GM12878 (cell line): ENCODE measurements around the gene CLEC18A. TPM values are rescaled to one million over a fixed set of nuclear protein-coding genes. Genes with fewer than 3 reads are reported as not detected.
"Not testable (repeated sequence)": the region's sequence is repeated elsewhere in the genome, so short reads cannot be mapped to it uniquely, and the experiment has no call there.

Experiments used
- ATAC-seq: fragments of 200-7000 bp; cut with Tn5 transposase; 3 replicates; pipeline ENCODE4 v1.9.1; 2020; ENCODE audit warnings: mild to moderate bottlenecking, moderate library complexity
- Bru-seq: library from RNA; stranded (reverse); fragments of 400-500 nt; gene quantifications from one replicate; lab custom pipeline; 2021; lab: Mats Ljungman, UMichigan
- BruChase-seq, 2 experiments: library from RNA; stranded (reverse); fragments of 400-500 nt; gene quantifications; one replicate each; lab custom pipeline; 2021; lab: Mats Ljungman, UMichigan
- BruUV-seq: library from RNA; stranded (reverse); fragments of 400-500 nt; replicated peaks from 2 replicates; lab custom pipeline; 2021; lab: Mats Ljungman, UMichigan
- CTCF ChIA-PET: fragments of 300-600 bp; sonication (Branson Sonifier 250); formaldehyde crosslinking; extraction: SDS; loops from one replicate; lab custom pipeline; 2021; ENCODE audit warnings: inconsistent platforms; lab: Yijun Ruan, JAX
- POLR2A ChIA-PET: fragments of 350-600 bp; formaldehyde crosslinking; extraction: SDS; loops from one replicate; lab custom pipeline; 2021; ENCODE audit warnings: inconsistent platforms; lab: Charles Lee
- RAD21 ChIA-PET: fragments of 300-600 bp; sonication (Branson Sonifier 250); formaldehyde crosslinking; loops from one replicate; lab custom pipeline; 2023; ENCODE audit warnings: antibody characterized with exemption; ENCODE audit not compliant: unreplicated experiment; lab: Charles Lee
- SMC1A ChIA-PET: fragments of 300-600 bp; sonication (Branson Sonifier 250); formaldehyde crosslinking; loops from one replicate; lab custom pipeline; 2023; ENCODE audit not compliant: unreplicated experiment, uncharacterized antibody; lab: Charles Lee
- DNase-seq: peaks from one replicate; pipeline ENCODE4 v3.0.0-alpha.2; 2011; ENCODE audit warnings: low read depth, low spot score
- FAIRE-seq: peaks from 3 replicates; lab custom pipeline; 2011; peaks lifted over from hg19 to GRCh38; lab: Jason Lieb, UNC
- H2AFZ ChIP-seq: 2 replicates; pipeline ENCODE4 v1.6.0; 2011; ENCODE audit warnings: low read depth, low read length, control low read depth; ENCODE audit not compliant: control insufficient read depth
- H3K27ac ChIP-seq: 2 replicates; pipeline ENCODE4 v1.5.1; 2011; ENCODE audit warnings: control low read depth; ENCODE audit not compliant: control insufficient read depth, insufficient read depth
- H3K27me3 ChIP-seq, 2 experiments: replicated peaks in 1 of 2; 2 replicates each; pipeline versions ENCODE4 v1.6.0 to v1.6.1; 2011; ENCODE audit warnings: low read length in 1 of 2; ENCODE audit not compliant: control insufficient read depth in 2 of 2, insufficient read depth in 2 of 2
- H3K36me3 ChIP-seq, 2 experiments: 2 replicates each; pipeline ENCODE4 v1.5.1; 2011; ENCODE audit warnings: low read length in 1 of 2; ENCODE audit not compliant: control insufficient read depth in 2 of 2, insufficient read depth in 2 of 2
- H3K4me1 ChIP-seq: 2 replicates; pipeline ENCODE4 v1.6.1; 2011; ENCODE audit warnings: mild to moderate bottlenecking, low read length, moderate library complexity, mixed read lengths; ENCODE audit not compliant: control insufficient read depth, insufficient read depth
- H3K4me2 ChIP-seq: 2 replicates; pipeline ENCODE4 v1.6.0; 2011; ENCODE audit warnings: control low read depth; ENCODE audit not compliant: control insufficient read depth, insufficient read depth
- H3K4me3 ChIP-seq: fragments of 200-600 bp; sonication (generic); 2 replicates; pipeline ENCODE4 v1.5.1; 2016
- H3K79me2 ChIP-seq: 2 replicates; pipeline ENCODE4 v1.6.0; 2011; ENCODE audit warnings: low read length; ENCODE audit not compliant: control insufficient read depth, insufficient read depth
- H3K9ac ChIP-seq: 2 replicates; pipeline ENCODE4 v1.8.0; 2011; ENCODE audit warnings: low read length, control low read depth, mixed read lengths; ENCODE audit not compliant: control insufficient read depth, insufficient read depth
- H3K9me3 ChIP-seq: replicated peaks from 3 replicates; pipeline ENCODE4 v1.5.1; 2011; ENCODE audit warnings: mild to moderate bottlenecking, low read length; ENCODE audit not compliant: control insufficient read depth, insufficient read depth
- H4K20me1 ChIP-seq: 2 replicates; pipeline ENCODE4 v1.6.0; 2011; ENCODE audit not compliant: control insufficient read depth, insufficient read depth
- CBX3 ChIP-seq: fragments of 200-600 bp; sonication (generic); IDR thresholded peaks from 2 replicates; pipeline ENCODE4 v1.6.1; 2016; ENCODE audit warnings: low read depth, borderline replicate concordance
- EZH2 ChIP-seq: IDR thresholded peaks from 2 replicates; pipeline ENCODE4 v1.6.1; 2012; ENCODE audit warnings: low read depth, mild to moderate bottlenecking, control low read depth, inconsistent platforms, low read length, borderline replicate concordance; ENCODE audit not compliant: control insufficient read depth
- PRDM15 ChIP-seq: fragments of 450-650 bp; formaldehyde crosslinking; IDR thresholded peaks from 2 replicates; pipeline ENCODE4 v1.4.0; 2020; ENCODE audit warnings: mild to moderate bottlenecking, moderate library complexity
- WGBS: methylation state at CpG from one replicate; pipeline ENCODE4 v1.1.6; 2016; ENCODE audit warnings: low lambda C conversion rate; ENCODE audit not compliant: insufficient replicate concordance, insufficient coverage; ENCODE audit errors: missing lambda C conversion rate; 5-methylcytosine and 5-hydroxymethylcytosine counted together
- in situ Hi-C: fragments of 300-500 bp; cut with MboI; formaldehyde crosslinking; loops from 9 replicates; pipeline ENCODE4 v1.14.3; 2018; ENCODE audit warnings: mixed read lengths
- intact Hi-C: fragments of 100-400 bp; cut with micrococcal nuclease; formaldehyde crosslinking; loops from one replicate; pipeline ENCODE4 v1.14.2; 2022; ENCODE audit not compliant: unreplicated experiment
- long read RNA-seq, 2 experiments: library from polyadenylated mRNA; unstranded; transcript quantifications; one replicate each; pipeline ENCODE4 v2.0.0, GENCODE V29; 2019 to 2020
- polyA minus RNA-seq, 3 experiments: library from RNA; depleted of rRNA, polyadenylated mRNA; stranded (reverse); fragments of >200 nt; gene quantifications; 2 replicates each; pipeline ENCODE4 v1.2.3, GENCODE V29; 2011
- polyA plus RNA-seq, 11 experiments: library from polyadenylated mRNA; depleted of rRNA in 4 of 11; unstranded in 6 of 11; stranded (reverse) in 5 of 11; fragments of >200 nt; fragmentation: Nextera tagmentation in 4 of 11; fragmentation: Illumina TruSeq in 1 of 11; extraction: Ambion mirVana in 4 of 11; extraction: Trizol in 1 of 11; gene quantifications; 1 replicate in 1 of 11; 2 replicates in 10 of 11; pipeline versions ENCODE4 v1.2.1 to v1.2.3, GENCODE V29; 2011 to 2016; ENCODE audit warnings: inconsistent platforms in 2 of 11, missing spikeins in 2 of 11, low read depth in 1 of 11
- total RNA-seq, 4 experiments: library from RNA; depleted of rRNA in 3 of 4; stranded (reverse); fragments of >200 nt in 3 of 4; fragmentation: Illumina TruSeq in 1 of 4; extraction: Trizol in 1 of 4; gene quantifications; 2 replicates each; pipeline versions ENCODE4 v1.2.1 to v1.2.3, GENCODE V29; 2013 to 2021
- TF ChIP-seq, protein P1 (sequence below): fragments of 450-650 bp; IDR thresholded peaks from 2 replicates; pipeline ENCODE4 v1.6.1; 2017; ENCODE audit warnings: low read depth, mild to moderate bottlenecking, moderate library complexity

Gene CLEC18A
- 0.33 and 0.61 TPM in 2 replicates for total RNA-seq (2013; cell fraction: nucleolus; rRNA removed)
- total RNA-seq (2014; rRNA removed), result 0.05 and 0.11 TPM in 2 replicates
- 0.09 and 0.18 TPM in 2 replicates for total RNA-seq (2014; rRNA removed; fragmentation: Illumina TruSeq; extraction: Trizol)
- 0.21 and 0.26 TPM in 2 replicates for total RNA-seq (2021)
- not detected for polyA plus RNA-seq (2011; ENCODE audit: low read depth)
- 0.03 TPM in 1 of 2 replicates, not detected in the other for polyA plus RNA-seq (2011; rRNA removed)
- polyA plus RNA-seq (2011; cell fraction: cytosol; rRNA removed), result 0.04 and 0.05 TPM in 2 replicates
- polyA plus RNA-seq (2011; cell fraction: nucleus; rRNA removed), result 0.43 and 0.63 TPM in 2 replicates
- 0.07 TPM in 1 of 2 replicates, not detected in the other for polyA plus RNA-seq (2012)
- polyA plus RNA-seq (2014; fragmentation: Illumina TruSeq; extraction: Trizol), result 0.03 TPM in 1 of 2 replicates, not detected in the other
- not detected for polyA plus RNA-seq (2014; fragmentation: Nextera tagmentation; extraction: Ambion mirVana)
- 0.19 TPM in 1 of 2 replicates, not detected in the other for polyA plus RNA-seq (2014; rRNA removed)
- polyA plus RNA-seq (2016; fragmentation: Nextera tagmentation; extraction: Ambion mirVana), result under 1 TPM in 1 of 2 experiments, not detected in 1; 0.09 TPM
- 0.26 TPM in 1 of 2 replicates, not detected in the other for polyA minus RNA-seq (2011; rRNA and poly(A)+ RNA removed)
- polyA minus RNA-seq (2011; cell fraction: cytosol; rRNA and poly(A)+ RNA removed), result not detected in 2 replicates
- polyA minus RNA-seq (2011; cell fraction: nucleus; rRNA and poly(A)+ RNA removed), result 0.12 and 0.77 TPM in 2 replicates
- percentile 14 among the genes with signal in this experiment for Bru-seq, nascent RNA
- percentile 25 among the genes with signal in this experiment for BruChase-seq, experiment 1, labeled RNA remaining after a 6-hour chase
- percentile 29 among the genes with signal in this experiment for BruChase-seq, experiment 2, labeled RNA remaining after a 2-hour chase
- long read RNA-seq, experiment 1, result 0 reads
- long read RNA-seq, experiment 2, result 0 reads

DNA sequence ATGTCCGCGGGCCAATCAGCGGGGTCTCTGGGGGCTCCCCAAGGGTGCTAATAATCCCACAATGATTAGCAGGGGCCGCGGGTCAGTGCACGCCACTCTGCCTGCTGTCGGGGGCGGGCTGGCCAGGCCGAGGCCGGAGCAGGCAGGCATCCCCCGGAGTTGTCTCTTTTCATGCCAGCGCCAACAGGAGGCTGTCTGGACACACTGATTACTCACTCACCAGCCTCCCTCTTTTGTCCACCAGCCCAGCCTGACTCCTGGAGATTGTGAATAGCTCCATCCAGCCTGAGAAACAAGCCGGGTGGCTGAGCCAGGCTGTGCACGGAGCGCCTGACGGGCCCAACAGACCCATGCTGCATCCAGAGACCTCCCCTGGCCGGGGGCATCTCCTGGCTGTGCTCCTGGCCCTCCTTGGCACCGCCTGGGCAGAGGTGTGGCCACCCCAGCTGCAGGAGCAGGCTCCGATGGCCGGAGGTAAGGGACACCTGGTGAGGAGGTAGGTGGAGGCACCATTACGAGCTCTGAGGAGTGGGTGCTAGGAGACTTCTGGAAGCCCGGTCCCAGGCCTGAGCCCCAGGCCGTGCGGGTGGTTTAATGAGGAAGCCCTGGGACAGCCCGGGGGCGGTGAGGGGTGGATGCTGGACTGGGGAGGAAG lies at the start of gene CLEC18A:
TSS of gene CLEC18A (plus strand) at position 318 of the 655 bp plus-strand sequence. CDS start at position 351, 33 bp downstream.
- RAD21 ChIA-PET, H3K4me2 ChIP-seq, H3K36me3 ChIP-seq, H3K4me3 ChIP-seq, POLR2A ChIA-PET, H3K9ac ChIP-seq, H3K4me1 ChIP-seq, in situ Hi-C loops, H3K79me2 ChIP-seq, CTCF ChIA-PET, H2AFZ ChIP-seq, BruUV-seq, H3K27ac ChIP-seq, FAIRE-seq, H4K20me1 ChIP-seq, H3K27me3 ChIP-seq, SMC1A ChIA-PET, DNase-seq, intact Hi-C loops, H3K9me3 ChIP-seq: not testable (repeated sequence)
- 32% methylated on average over 3 of the region's 26 CpGs for WGBS
- ATAC-seq, result peak; percentile 32

- H4K20me1 ChIP-seq, result no peaks in the 10 kb centered on the region
- H3K4me3 ChIP-seq, result no peak overlapping the region
- no peaks in the 10 kb centered on the region for H3K27me3 ChIP-seq
- BruUV-seq, result no TSS peak
- POLR2A ChIA-PET, result interaction anchor here (1.0 kb wide), 1 partner anchor 24 kb away, joined by 5 read pairs; no protein-coding TSS in a partner anchor
- H3K4me1 ChIP-seq, result no peaks in the 10 kb centered on the region
- H3K27ac ChIP-seq, result no peak overlapping the region
- intact Hi-C loops, result no loop called here
- RAD21 ChIA-PET, result no interaction called here
- SMC1A ChIA-PET, result interaction anchor here (0.7 to 1.0 kb wide), 2 partner anchors 9 to 505 kb away, joined by 3 to 4 read pairs; no protein-coding TSS in a partner anchor
- DNase-seq (no peak), ATAC-seq (no peak), FAIRE-seq (no peak)
- CTCF ChIA-PET, result interaction anchor here (1.6 kb wide), 1 partner anchor 26 kb away, joined by 4 read pairs; no protein-coding TSS in a partner anchor
- H3K4me2 ChIP-seq, result no peak overlapping the region
- no peaks in the 10 kb centered on the region for H3K79me2 ChIP-seq
- no peaks in the 10 kb centered on the region for H3K9me3 ChIP-seq
- in situ Hi-C loops, result no loop called here
- H2AFZ ChIP-seq, result no peak overlapping the region
- peaks cover 2 to 3% of the 10 kb centered on the region in 2 experiments; a peak in 2 of 4 replicates for H3K36me3 ChIP-seq
- 97% methylated on average over 8 of the region's 8 CpGs for WGBS
- H3K9ac ChIP-seq, result no peak overlapping the region
- TF ChIP-seq PRDM15 (CRISPR knock-in tag) (no peak), EZH2 (no peak), CBX3 (no peak)
- TF ChIP-seq, protein P1, sequence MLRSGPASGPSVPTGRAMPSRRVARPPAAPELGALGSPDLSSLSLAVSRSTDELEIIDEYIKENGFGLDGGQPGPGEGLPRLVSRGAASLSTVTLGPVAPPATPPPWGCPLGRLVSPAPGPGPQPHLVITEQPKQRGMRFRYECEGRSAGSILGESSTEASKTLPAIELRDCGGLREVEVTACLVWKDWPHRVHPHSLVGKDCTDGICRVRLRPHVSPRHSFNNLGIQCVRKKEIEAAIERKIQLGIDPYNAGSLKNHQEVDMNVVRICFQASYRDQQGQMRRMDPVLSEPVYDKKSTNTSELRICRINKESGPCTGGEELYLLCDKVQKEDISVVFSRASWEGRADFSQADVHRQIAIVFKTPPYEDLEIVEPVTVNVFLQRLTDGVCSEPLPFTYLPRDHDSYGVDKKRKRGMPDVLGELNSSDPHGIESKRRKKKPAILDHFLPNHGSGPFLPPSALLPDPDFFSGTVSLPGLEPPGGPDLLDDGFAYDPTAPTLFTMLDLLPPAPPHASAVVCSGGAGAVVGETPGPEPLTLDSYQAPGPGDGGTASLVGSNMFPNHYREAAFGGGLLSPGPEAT, result no peak
These were observed 47.2 kb upstream of the CLEC18A start for GRCh38 chr16:69903865-69904415.
